ENCODE measurements around the gene FAM124A.

FAM124A gene

DNA sequence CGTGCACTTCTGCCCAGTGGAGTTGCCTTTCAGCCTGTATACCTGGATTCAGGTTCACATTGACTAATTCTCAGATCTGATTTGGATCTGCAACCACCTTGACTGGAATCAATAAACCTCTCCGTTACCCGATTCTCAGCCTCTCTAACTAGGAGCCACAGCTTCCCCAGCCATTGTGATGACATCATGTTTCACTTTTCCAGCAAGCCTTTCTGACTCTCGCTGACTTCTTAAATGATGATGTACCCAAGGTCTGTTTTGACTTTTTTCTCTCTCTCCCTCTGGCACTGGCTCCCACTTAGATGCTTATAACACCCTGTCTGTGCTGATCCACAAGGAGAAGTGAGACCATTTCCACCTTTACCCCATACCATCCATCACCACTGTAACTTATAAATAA lies 13.5 kb upstream of the FAM124A start:
- H3K4ac ChIP-seq (ENCODE audit: low read depth, low read length): no peak overlapping the region
- H3K27ac ChIP-seq (ENCODE audit: low read depth, low read length): no peak overlapping the region
- H3K27me3 ChIP-seq (ENCODE audit: insufficient read depth, low read length): no peaks in the 10 kb centered on the region
- H4K91ac ChIP-seq (ENCODE audit: low read depth, low read length): no peak overlapping the region
- no peak overlapping the region for H2BK120ac ChIP-seq (ENCODE audit: insufficient read depth, low read length, poor library complexity)
- no peaks in the 10 kb centered on the region for H3K4me1 ChIP-seq (ENCODE audit: control insufficient read depth in 1 of 2, insufficient read depth in 2 of 2, low read length in 2 of 2)
- no peak overlapping the region for H2BK5ac ChIP-seq (ENCODE audit: low read depth, low read length, poor library complexity)
- no peak overlapping the region for H3K4me3 ChIP-seq (ENCODE audit: low read depth, low read length)
- no peaks in the 10 kb centered on the region for H3K79me2 ChIP-seq (ENCODE audit: control insufficient read depth, insufficient read depth, low read length, poor library complexity)
- no peaks in the 10 kb centered on the region for H3K9me3 ChIP-seq (ENCODE audit: insufficient read depth, low read depth, low read length)
- H3K79me1 ChIP-seq (ENCODE audit: low read length): no peaks in the 10 kb centered on the region
- H3K23ac ChIP-seq (ENCODE audit: low read length): peak overlapping the region; percentile 96
- no peak overlapping the region for H2AK5ac ChIP-seq (ENCODE audit: low read length)
- no peak overlapping the region for H3K4me2 ChIP-seq (ENCODE audit: low read length)
- DNase-seq: no peak
- H2BK12ac ChIP-seq (ENCODE audit: low read length): no peak overlapping the region
- H3K36me3 ChIP-seq (ENCODE audit: control insufficient read depth in 1 of 2, insufficient read depth in 2 of 2, low read length in 2 of 2): no peaks in the 10 kb centered on the region
- no peak overlapping the region for H4K8ac ChIP-seq (ENCODE audit: low read depth, low read length)
- no peak overlapping the region for H2AFZ ChIP-seq (ENCODE audit: insufficient read depth, low read length, poor library complexity)
- no peak overlapping the region for H3K9ac ChIP-seq (ENCODE audit: low read length)
- WGBS (ENCODE audit: extremely low coverage, insufficient coverage, insufficient read length): no CpG with 5 or more reads among the region's 4 CpGs
- no peak overlapping the region for H3K14ac ChIP-seq (ENCODE audit: low read length)
- no peak overlapping the region for H3K18ac ChIP-seq (ENCODE audit: low read length)
- no peak overlapping the region for H4K12ac ChIP-seq (ENCODE audit: low read depth, low read length)

DNA sequence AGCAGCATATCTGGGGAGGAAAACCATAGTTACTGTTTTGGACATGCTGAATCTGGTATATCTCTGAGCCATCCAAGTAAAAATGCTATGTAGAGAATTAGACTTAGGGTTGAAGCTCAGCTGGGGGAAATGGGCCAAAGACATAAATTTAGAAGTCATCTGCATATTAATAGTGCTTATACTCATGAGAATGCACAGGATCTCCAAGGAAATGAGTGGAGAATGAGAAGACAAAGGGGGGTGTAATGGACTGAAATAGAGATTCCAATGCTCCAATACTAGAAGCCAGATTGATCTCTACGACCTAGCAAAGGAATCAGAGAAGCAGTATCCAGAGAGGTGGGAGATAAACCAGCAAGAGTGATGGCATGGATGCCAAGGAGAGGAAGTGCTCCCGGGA lies 10.3 kb upstream of the FAM124A start:
- Histone ChIP-seq H2AFZ (ENCODE audit: insufficient read depth, low read length, poor library complexity) (no peak overlapping the region), H3K27ac (ENCODE audit: low read depth, low read length) (no peak overlapping the region), H3K36me3 (ENCODE audit: control insufficient read depth in 1 of 2, insufficient read depth in 2 of 2, low read length in 2 of 2) (no peaks in the 10 kb centered on the region), H3K79me2 (ENCODE audit: control insufficient read depth, insufficient read depth, low read length, poor library complexity) (no peaks in the 10 kb centered on the region), H2BK12ac (ENCODE audit: low read length) (no peak overlapping the region), H3K9ac (ENCODE audit: low read length) (no peak overlapping the region), H3K79me1 (ENCODE audit: low read length) (no peaks in the 10 kb centered on the region), H3K27me3 (ENCODE audit: insufficient read depth, low read length) (no peaks in the 10 kb centered on the region), H4K91ac (ENCODE audit: low read depth, low read length) (no peak overlapping the region), H3K9me3 (ENCODE audit: insufficient read depth, low read depth, low read length) (no peaks in the 10 kb centered on the region), H3K4me3 (ENCODE audit: low read depth, low read length) (no peak overlapping the region), H3K14ac (ENCODE audit: low read length) (no peak overlapping the region), H3K18ac (ENCODE audit: low read length) (no peak overlapping the region), H4K12ac (ENCODE audit: low read depth, low read length) (no peak overlapping the region), H4K8ac (ENCODE audit: low read depth, low read length) (no peak overlapping the region), H2BK120ac (ENCODE audit: insufficient read depth, low read length, poor library complexity) (no peak overlapping the region), H2BK5ac (ENCODE audit: low read depth, low read length, poor library complexity) (no peak overlapping the region), H3K4ac (ENCODE audit: low read depth, low read length) (no peak overlapping the region), H3K23ac (ENCODE audit: low read length) (no peak overlapping the region), H3K4me2 (ENCODE audit: low read length) (no peak overlapping the region), H2AK5ac (ENCODE audit: low read length) (no peak overlapping the region), H3K4me1 (ENCODE audit: control insufficient read depth in 1 of 2, insufficient read depth in 2 of 2, low read length in 2 of 2) (no peaks in the 10 kb centered on the region)
- no CpG with 5 or more reads among the region's 2 CpGs for WGBS (ENCODE audit: extremely low coverage, insufficient coverage, insufficient read length)
- no peak for DNase-seq

DNA sequence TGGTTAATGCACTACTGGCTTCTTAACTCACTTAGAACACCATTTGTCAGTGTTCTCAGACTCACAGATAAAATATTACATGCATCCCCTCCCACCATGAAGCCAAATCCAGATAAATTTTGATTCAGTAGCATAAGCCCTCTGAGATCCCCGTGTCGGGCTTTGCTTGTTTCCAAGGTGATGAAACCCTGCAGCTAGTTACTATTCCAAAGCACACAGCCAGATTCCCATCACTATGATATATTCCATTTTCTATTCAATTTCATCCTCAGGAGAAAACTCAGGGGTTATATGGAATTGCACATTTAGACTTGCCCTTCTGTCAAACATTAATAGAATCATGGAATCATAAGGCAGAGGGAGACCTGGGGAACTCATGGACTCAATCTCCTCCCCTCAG lies 9.4 kb upstream of the FAM124A start:
- no peak overlapping the region for H3K9ac ChIP-seq (ENCODE audit: low read length)
- no peak overlapping the region for H2BK120ac ChIP-seq (ENCODE audit: insufficient read depth, low read length, poor library complexity)
- no peaks in the 10 kb centered on the region for H3K79me1 ChIP-seq (ENCODE audit: low read length)
- no peak overlapping the region for H3K4ac ChIP-seq (ENCODE audit: low read depth, low read length)
- no peaks in the 10 kb centered on the region for H3K36me3 ChIP-seq (ENCODE audit: control insufficient read depth in 1 of 2, insufficient read depth in 2 of 2, low read length in 2 of 2)
- no peak overlapping the region for H2AFZ ChIP-seq (ENCODE audit: insufficient read depth, low read length, poor library complexity)
- H3K4me1 ChIP-seq (ENCODE audit: control insufficient read depth in 1 of 2, insufficient read depth in 2 of 2, low read length in 2 of 2): no peaks in the 10 kb centered on the region
- no peak overlapping the region for H4K12ac ChIP-seq (ENCODE audit: low read depth, low read length)
- no peak overlapping the region for H3K27ac ChIP-seq (ENCODE audit: low read depth, low read length)
- no peaks in the 10 kb centered on the region for H3K9me3 ChIP-seq (ENCODE audit: insufficient read depth, low read depth, low read length)
- H3K27me3 ChIP-seq (ENCODE audit: insufficient read depth, low read length): no peaks in the 10 kb centered on the region
- H3K23ac ChIP-seq (ENCODE audit: low read length): no peak overlapping the region
- no peak for DNase-seq
- H2BK12ac ChIP-seq (ENCODE audit: low read length): no peak overlapping the region
- no peak overlapping the region for H3K4me2 ChIP-seq (ENCODE audit: low read length)
- H3K18ac ChIP-seq (ENCODE audit: low read length): no peak overlapping the region
- no peak overlapping the region for H2AK5ac ChIP-seq (ENCODE audit: low read length)
- no peaks in the 10 kb centered on the region for H3K79me2 ChIP-seq (ENCODE audit: control insufficient read depth, insufficient read depth, low read length, poor library complexity)
- H3K4me3 ChIP-seq (ENCODE audit: low read depth, low read length): no peak overlapping the region
- WGBS (ENCODE audit: extremely low coverage, insufficient coverage, insufficient read length): no CpG with 5 or more reads among the region's 2 CpGs
- no peak overlapping the region for H3K14ac ChIP-seq (ENCODE audit: low read length)
- H4K8ac ChIP-seq (ENCODE audit: low read depth, low read length): no peak overlapping the region
- no peak overlapping the region for H2BK5ac ChIP-seq (ENCODE audit: low read depth, low read length, poor library complexity)
- no peak overlapping the region for H4K91ac ChIP-seq (ENCODE audit: low read depth, low read length)

DNA sequence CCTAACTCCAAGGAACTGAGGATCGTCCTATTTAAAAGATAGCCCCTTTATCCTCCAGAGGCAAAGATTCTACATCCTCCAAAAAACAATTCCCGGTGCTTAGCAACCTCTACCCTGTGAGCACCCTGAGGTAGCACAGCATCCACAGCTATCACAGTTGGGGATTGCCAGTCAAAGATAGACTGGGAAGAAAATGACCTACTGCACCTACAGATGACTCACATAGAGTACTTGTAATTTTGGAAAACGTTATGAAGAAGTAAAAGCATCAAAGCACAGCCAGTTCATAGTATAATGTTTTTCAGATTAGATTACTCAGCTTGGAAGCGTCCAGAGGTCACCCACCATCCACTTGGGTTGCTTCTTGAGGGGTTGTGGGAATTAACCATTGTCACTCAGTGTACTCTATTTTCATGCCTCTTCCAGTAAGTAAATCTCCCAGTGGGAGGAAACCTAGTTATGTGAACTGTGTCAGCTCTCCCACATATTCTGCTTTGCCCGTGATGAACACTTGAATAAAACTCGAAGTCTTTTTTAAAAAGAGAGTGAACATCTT lies 8.9 kb upstream of the FAM124A start:
- no peak overlapping the region for H3K27ac ChIP-seq (ENCODE audit: low read depth, low read length)
- H3K9me3 ChIP-seq (ENCODE audit: insufficient read depth, low read depth, low read length): no peaks in the 10 kb centered on the region
- no peaks in the 10 kb centered on the region for H3K36me3 ChIP-seq (ENCODE audit: control insufficient read depth in 1 of 2, insufficient read depth in 2 of 2, low read length in 2 of 2)
- H3K18ac ChIP-seq (ENCODE audit: low read length): no peak overlapping the region
- no peak overlapping the region for H4K8ac ChIP-seq (ENCODE audit: low read depth, low read length)
- no CpG with 5 or more reads among the region's 6 CpGs for WGBS (ENCODE audit: extremely low coverage, insufficient coverage, insufficient read length)
- no peaks in the 10 kb centered on the region for H3K4me1 ChIP-seq (ENCODE audit: control insufficient read depth in 1 of 2, insufficient read depth in 2 of 2, low read length in 2 of 2)
- no peak overlapping the region for H3K4me2 ChIP-seq (ENCODE audit: low read length)
- no peak overlapping the region for H2BK12ac ChIP-seq (ENCODE audit: low read length)
- H3K23ac ChIP-seq (ENCODE audit: low read length): no peak overlapping the region
- H3K14ac ChIP-seq (ENCODE audit: low read length): no peak overlapping the region
- H3K27me3 ChIP-seq (ENCODE audit: insufficient read depth, low read length): no peaks in the 10 kb centered on the region
- H3K79me1 ChIP-seq (ENCODE audit: low read length): no peaks in the 10 kb centered on the region
- no peak overlapping the region for H3K9ac ChIP-seq (ENCODE audit: low read length)
- no peak overlapping the region for H2AFZ ChIP-seq (ENCODE audit: insufficient read depth, low read length, poor library complexity)
- no peak for DNase-seq
- H4K12ac ChIP-seq (ENCODE audit: low read depth, low read length): no peak overlapping the region
- H2BK5ac ChIP-seq (ENCODE audit: low read depth, low read length, poor library complexity): no peak overlapping the region
- no peak overlapping the region for H2AK5ac ChIP-seq (ENCODE audit: low read length)
- no peak overlapping the region for H3K4me3 ChIP-seq (ENCODE audit: low read depth, low read length)
- H2BK120ac ChIP-seq (ENCODE audit: insufficient read depth, low read length, poor library complexity): no peak overlapping the region
- H3K79me2 ChIP-seq (ENCODE audit: control insufficient read depth, insufficient read depth, low read length, poor library complexity): no peaks in the 10 kb centered on the region
- H4K91ac ChIP-seq (ENCODE audit: low read depth, low read length): no peak overlapping the region
- no peak overlapping the region for H3K4ac ChIP-seq (ENCODE audit: low read depth, low read length)
